Gastroesophageal sphincter (tissue), 3 donors: Measurements from ENCODE around the gene NOVA1.

Experiments used
- CTCF ChIP-seq, 4 experiments: fragments of 200-600 bp in 2 of 4; fragments of 450-650 bp in 2 of 4; sonication (generic) in 1 of 4; IDR thresholded peaks; one replicate each; pipeline ENCODE4 v1.5.1; 2017 to 2019; ENCODE audit warnings: antibody characterized with exemption in 4 of 4, mild to moderate bottlenecking in 2 of 4, moderate library complexity in 2 of 4
- EP300 ChIP-seq: sonication (generic); formaldehyde crosslinking; IDR thresholded peaks from one replicate; pipeline ENCODE4 v1.6.1; 2017; ENCODE audit warnings: antibody characterized with exemption, mild to moderate bottlenecking
- POLR2A ChIP-seq, 2 donors: fragments of 450-650 bp; IDR thresholded peaks; one replicate each; pipeline ENCODE4 v1.6.1; 2017; ENCODE audit warnings: antibody characterized with exemption in 2 of 2, mild to moderate bottlenecking in 2 of 2, moderate library complexity in 1 of 2
- POLR2AphosphoS5 ChIP-seq: sonication (generic); formaldehyde crosslinking; IDR thresholded peaks from one replicate; pipeline ENCODE4 v1.6.1; 2017; ENCODE audit warnings: antibody characterized with exemption

GRCh38 chr14:26500028-26500427, 97.8 kb downstream of the NOVA1 start:
- TF ChIP-seq POLR2AphosphoS5 = no peak
- no peak for TF ChIP-seq CTCF (IDR thresholded peaks at IDR 0.05)
- TF ChIP-seq POLR2A (IDR thresholded peaks at IDR 0.05) = no peak
- no peak for TF ChIP-seq EP300
